ENCODE data around the gene ANKS1B.

GRCh38 chr12:98740751-98741150 lies 1244.0 kb downstream of the ANKS1B start:
- no peak for TF ChIP-seq CTCF (conservative IDR thresholded peaks at IDR 0.05; ENCODE audit: low read depth, low read length)
- TF ChIP-seq BHLHE40 (IDR thresholded peaks at IDR 0.05; ENCODE audit: low read depth, low read length), result no peak
- no peak for TF ChIP-seq POLR2A (IDR thresholded peaks at IDR 0.05; ENCODE audit: low read depth, low read length)
- TF ChIP-seq ELK1 (IDR thresholded peaks at IDR 0.05; ENCODE audit: borderline replicate concordance, low read depth, low read length), result no peak
- no peak for TF ChIP-seq MXI1 (IDR thresholded peaks at IDR 0.05; ENCODE audit: borderline replicate concordance, low read depth, low read length)

Data from IMR-90 (cell line).